ENCODE results near the gene OTUD3. TPM values are rescaled to one million over a fixed set of nuclear protein-coding genes. Genes with fewer than 3 reads are reported as not detected.
A peak's percentile ranks its signal among the peaks of the same experiment; 100 is the strongest.

OTUD3 gene
- polyA plus RNA-seq, 4 donors: 2.2 to 21.4 (median 3.1) TPM

DNA sequence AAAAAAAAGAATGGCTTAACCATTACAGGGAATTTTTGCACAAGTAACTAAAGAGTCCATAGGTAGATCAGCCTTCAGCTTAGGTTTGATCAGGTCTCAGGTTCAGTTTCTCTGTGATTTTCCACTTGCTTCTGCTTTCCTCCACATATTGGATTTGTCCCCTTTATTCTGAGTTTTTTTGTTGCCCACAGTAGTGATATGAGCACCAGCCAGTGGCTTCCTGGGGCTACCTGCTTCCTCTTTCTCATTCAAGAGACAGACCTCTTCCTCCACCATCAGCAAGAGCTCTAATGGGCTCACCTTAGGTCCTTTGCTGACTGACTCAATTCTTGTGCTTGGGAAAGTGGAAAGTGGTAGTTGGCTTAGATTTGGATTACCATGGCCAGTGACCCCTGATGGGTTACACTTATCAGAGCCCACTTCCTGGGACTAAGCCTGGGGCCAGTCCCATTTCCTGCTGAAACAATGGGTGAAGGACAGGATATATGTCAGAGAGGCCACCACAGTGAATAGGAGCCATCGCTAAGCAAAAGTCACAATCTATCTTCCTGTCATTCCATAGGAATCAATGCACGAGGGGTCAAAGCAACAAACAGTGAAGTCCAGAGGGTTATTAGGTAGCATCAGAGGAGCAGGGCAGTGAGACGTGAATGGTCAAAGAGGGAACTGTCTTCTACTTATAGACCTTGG, 54.0 kb downstream of the OTUD3 start:
- WGBS, 3 donors: 62 to 87% (median 82%) methylated on average over 3 of the region's 3 CpGs
- no peaks in the 10 kb centered on the region for H3K36me3 ChIP-seq (ENCODE audit: control insufficient read depth in 3 of 3, insufficient read depth in 2 of 3, low read depth in 1 of 3, low read length in 3 of 3)
- peaks cover under 1 to 18% of the 10 kb centered on the region in 2 donors for H3K9me3 ChIP-seq (ENCODE audit: control insufficient read depth in 2 of 2, insufficient read depth in 1 of 2, low read depth in 1 of 2, low read length in 1 of 2)
- no peak for DNase-seq
- FAIRE-seq: no peak
- H3K4me1 ChIP-seq (ENCODE audit: control insufficient read depth in 3 of 3, insufficient read depth in 2 of 3, low read depth in 1 of 3, low read length in 2 of 3): no peaks in the 10 kb centered on the region
- H3K27me3 ChIP-seq (ENCODE audit: control insufficient read depth in 3 of 3, insufficient read depth in 3 of 3, low read length in 3 of 3): peaks cover 0 to 3% (median 0%) of the 10 kb centered on the region in 3 donors
- no peak overlapping the region for H3K27ac ChIP-seq (ENCODE audit: low read depth in 1 of 3, low read length in 2 of 3)
- H3K4me3 ChIP-seq (ENCODE audit: low read depth in 1 of 3, low read length in 3 of 3): no peak overlapping the region

DNA sequence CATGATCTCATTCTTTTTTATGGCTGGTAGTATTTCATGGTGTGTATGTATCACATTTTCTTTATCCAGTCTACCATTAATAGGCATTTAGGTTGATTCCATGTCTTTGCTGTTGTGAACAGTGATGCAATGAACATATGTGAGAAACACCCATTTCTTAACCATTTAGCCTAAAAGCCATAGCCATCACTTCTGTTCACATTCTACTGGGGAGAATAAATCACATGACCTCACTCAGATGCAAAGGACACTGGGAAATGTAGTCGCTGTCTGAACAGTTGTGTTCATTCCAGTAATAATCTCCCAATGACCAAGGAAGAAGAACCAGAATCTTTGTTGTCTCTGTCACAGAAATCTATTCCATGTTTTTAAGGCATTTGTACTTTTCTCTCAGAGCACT, 56.3 kb downstream of the OTUD3 start:
- Histone ChIP-seq H3K36me3 (ENCODE audit: control insufficient read depth in 3 of 3, insufficient read depth in 2 of 3, low read depth in 1 of 3, low read length in 3 of 3) (no peaks in the 10 kb centered on the region), H3K9me3 (ENCODE audit: control insufficient read depth in 2 of 2, insufficient read depth in 1 of 2, low read depth in 1 of 2, low read length in 1 of 2) (no peaks in the 10 kb centered on the region), H3K4me1 (ENCODE audit: control insufficient read depth in 3 of 3, insufficient read depth in 2 of 3, low read depth in 1 of 3, low read length in 2 of 3) (no peaks in the 10 kb centered on the region), H3K27ac (ENCODE audit: low read depth in 1 of 3, low read length in 2 of 3) (no peak overlapping the region), H3K27me3 (ENCODE audit: control insufficient read depth in 3 of 3, insufficient read depth in 3 of 3, low read length in 3 of 3) (no peaks in the 10 kb centered on the region), H3K4me3 (ENCODE audit: low read depth in 1 of 3, low read length in 3 of 3) (no peak overlapping the region)
- FAIRE-seq (no peak), DNase-seq (no peak)
- 86 to 89% (median 86%) methylated on average over 1 of the region's 1 CpG for WGBS, 3 donors

DNA sequence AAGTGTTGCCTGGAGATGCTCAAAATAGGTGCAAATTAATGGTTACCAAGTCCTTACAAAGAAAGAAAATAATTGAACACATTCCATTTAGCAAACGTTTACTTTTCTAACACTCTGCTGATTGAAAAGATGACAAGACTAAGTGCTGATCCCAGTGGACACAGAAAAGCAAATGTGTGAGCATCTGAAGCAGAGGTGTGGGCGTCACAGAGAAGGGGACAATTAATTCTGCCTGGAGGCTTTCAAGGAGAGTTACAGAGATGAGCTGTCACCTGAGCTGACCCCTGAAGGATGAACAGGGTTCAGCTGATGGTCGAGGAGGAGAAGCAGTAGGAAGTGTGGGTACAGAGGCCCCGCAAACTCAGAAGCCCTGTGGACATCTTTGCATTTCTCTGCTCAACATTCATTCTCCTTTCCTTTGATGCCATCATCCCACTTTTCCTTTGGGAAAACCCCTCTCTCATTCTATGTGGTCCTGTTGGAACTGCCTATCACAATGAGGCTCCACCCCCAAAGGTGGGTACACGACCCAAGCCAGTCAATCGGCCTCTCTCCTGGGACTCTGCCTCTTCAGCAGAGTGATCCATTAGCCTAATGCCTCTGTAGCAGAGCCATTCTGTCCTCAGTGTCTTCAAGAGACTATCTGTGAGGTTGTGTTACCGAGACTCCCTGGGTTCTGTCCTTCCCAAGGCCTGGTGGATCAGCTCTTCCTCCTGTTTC, 58.5 kb downstream of the OTUD3 start:
- DNase-seq (no peak), FAIRE-seq (no peak)
- Histone ChIP-seq H3K4me3 (ENCODE audit: low read depth in 1 of 3, low read length in 3 of 3) (no peak overlapping the region), H3K27me3 (ENCODE audit: control insufficient read depth in 3 of 3, insufficient read depth in 3 of 3, low read length in 3 of 3) (no peaks in the 10 kb centered on the region), H3K27ac (ENCODE audit: low read depth in 1 of 3, low read length in 2 of 3) (no peak overlapping the region), H3K9me3 (ENCODE audit: control insufficient read depth in 2 of 2, insufficient read depth in 1 of 2, low read depth in 1 of 2, low read length in 1 of 2) (no peaks in the 10 kb centered on the region), H3K36me3 (ENCODE audit: control insufficient read depth in 3 of 3, insufficient read depth in 2 of 3, low read depth in 1 of 3, low read length in 3 of 3) (no peaks in the 10 kb centered on the region), H3K4me1 (ENCODE audit: control insufficient read depth in 3 of 3, insufficient read depth in 2 of 3, low read depth in 1 of 3, low read length in 2 of 3) (no peaks in the 10 kb centered on the region)
- WGBS, 3 donors: 67 to 74% (median 71%) methylated on average over 7 of the region's 7 CpGs

DNA sequence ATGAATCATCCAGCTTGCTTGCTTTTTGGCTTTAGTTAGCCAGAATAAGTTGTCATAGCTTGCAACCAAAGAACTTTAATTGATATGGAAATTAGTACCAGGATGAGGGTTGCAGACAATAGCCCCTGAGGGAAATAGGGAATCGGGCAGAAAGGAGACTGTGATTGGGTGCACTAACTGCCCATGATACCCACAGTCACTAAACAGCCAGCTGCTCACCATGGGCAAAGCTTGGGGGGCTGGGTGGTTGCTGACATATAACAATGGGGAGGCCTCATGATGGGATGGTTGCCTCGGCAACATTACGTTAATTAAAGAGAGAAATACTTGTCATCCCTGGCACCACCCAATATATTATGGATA, 59.0 kb downstream of the OTUD3 start:
- FAIRE-seq: no peak
- H3K36me3 ChIP-seq (ENCODE audit: control insufficient read depth in 3 of 3, insufficient read depth in 2 of 3, low read depth in 1 of 3, low read length in 3 of 3): no peaks in the 10 kb centered on the region
- no peak for DNase-seq
- no peaks in the 10 kb centered on the region for H3K4me1 ChIP-seq (ENCODE audit: control insufficient read depth in 3 of 3, insufficient read depth in 2 of 3, low read depth in 1 of 3, low read length in 2 of 3)
- H3K9me3 ChIP-seq (ENCODE audit: control insufficient read depth in 2 of 2, insufficient read depth in 1 of 2, low read depth in 1 of 2, low read length in 1 of 2): no peaks in the 10 kb centered on the region
- 95 to 97% (median 96%) methylated on average over 3 of the region's 3 CpGs for WGBS, 3 donors
- no peak overlapping the region for H3K4me3 ChIP-seq (ENCODE audit: low read depth in 1 of 3, low read length in 3 of 3)
- H3K27me3 ChIP-seq (ENCODE audit: control insufficient read depth in 3 of 3, insufficient read depth in 3 of 3, low read length in 3 of 3): no peaks in the 10 kb centered on the region
- no peak overlapping the region for H3K27ac ChIP-seq (ENCODE audit: low read depth in 1 of 3, low read length in 2 of 3)

DNA sequence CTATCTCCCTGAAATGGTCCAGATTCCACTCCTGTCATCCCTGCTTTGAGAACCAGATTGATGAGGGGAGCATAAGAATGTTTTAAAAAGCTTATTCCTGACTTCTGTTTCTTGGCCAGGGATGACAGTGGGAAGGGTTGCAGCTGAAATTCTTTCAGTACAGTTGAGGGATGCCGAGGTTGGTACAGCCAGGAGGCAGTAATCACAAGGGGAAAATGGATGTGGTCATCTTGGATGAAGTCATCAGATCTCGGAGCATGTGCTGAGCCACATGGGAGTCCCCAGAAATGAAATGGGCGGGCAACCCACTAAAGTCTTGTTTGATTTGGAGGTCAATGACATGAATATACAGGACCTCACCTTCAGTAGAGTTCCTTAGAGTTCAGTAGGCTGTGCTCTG, 59.9 kb downstream of the OTUD3 start:
- FAIRE-seq (no peak), DNase-seq (no peak)
- Histone ChIP-seq H3K9me3 (ENCODE audit: control insufficient read depth in 2 of 2, insufficient read depth in 1 of 2, low read depth in 1 of 2, low read length in 1 of 2) (no peaks in the 10 kb centered on the region), H3K27ac (ENCODE audit: low read depth in 1 of 3, low read length in 2 of 3) (no peak overlapping the region), H3K4me1 (ENCODE audit: control insufficient read depth in 3 of 3, insufficient read depth in 2 of 3, low read depth in 1 of 3, low read length in 2 of 3) (no peaks in the 10 kb centered on the region), H3K4me3 (ENCODE audit: low read depth in 1 of 3, low read length in 3 of 3) (no peak overlapping the region), H3K36me3 (ENCODE audit: control insufficient read depth in 3 of 3, insufficient read depth in 2 of 3, low read depth in 1 of 3, low read length in 3 of 3) (no peaks in the 10 kb centered on the region), H3K27me3 (ENCODE audit: control insufficient read depth in 3 of 3, insufficient read depth in 3 of 3, low read length in 3 of 3) (no peaks in the 10 kb centered on the region)
- 69 to 87% (median 73%) methylated on average over 3 of the region's 3 CpGs for WGBS, 3 donors

DNA sequence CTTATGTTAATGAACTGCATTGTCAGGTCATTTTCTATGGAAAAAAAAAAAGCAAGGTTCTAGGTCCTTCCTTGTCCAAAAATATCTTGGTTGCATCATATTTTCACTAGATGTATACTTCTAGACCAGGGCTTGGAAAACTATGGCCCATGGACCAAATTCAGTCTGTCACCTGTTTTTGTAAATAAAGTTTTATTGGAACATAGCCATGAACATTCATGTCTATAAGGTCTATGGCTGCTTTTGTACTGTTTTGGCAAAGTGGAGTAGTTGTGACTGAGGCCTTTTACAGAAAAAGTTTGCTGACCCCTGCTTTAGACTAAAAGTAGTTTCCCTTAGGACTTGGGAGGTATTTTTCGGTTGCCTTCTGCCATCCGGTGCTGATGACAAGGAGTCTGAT, 60.5 kb downstream of the OTUD3 start:
- no peaks in the 10 kb centered on the region for H3K4me1 ChIP-seq (ENCODE audit: control insufficient read depth in 3 of 3, insufficient read depth in 2 of 3, low read depth in 1 of 3, low read length in 2 of 3)
- no peak for FAIRE-seq
- 96 to 98% (median 98%) methylated on average over 2 of the region's 2 CpGs for WGBS, 3 donors
- no peak for DNase-seq
- no peak overlapping the region for H3K27ac ChIP-seq (ENCODE audit: low read depth in 1 of 3, low read length in 2 of 3)
- H3K9me3 ChIP-seq (ENCODE audit: control insufficient read depth in 2 of 2, insufficient read depth in 1 of 2, low read depth in 1 of 2, low read length in 1 of 2): no peaks in the 10 kb centered on the region
- H3K36me3 ChIP-seq (ENCODE audit: control insufficient read depth in 3 of 3, insufficient read depth in 2 of 3, low read depth in 1 of 3, low read length in 3 of 3): no peaks in the 10 kb centered on the region
- H3K27me3 ChIP-seq (ENCODE audit: control insufficient read depth in 3 of 3, insufficient read depth in 3 of 3, low read length in 3 of 3): no peaks in the 10 kb centered on the region
- no peak overlapping the region for H3K4me3 ChIP-seq (ENCODE audit: low read depth in 1 of 3, low read length in 3 of 3)

DNA sequence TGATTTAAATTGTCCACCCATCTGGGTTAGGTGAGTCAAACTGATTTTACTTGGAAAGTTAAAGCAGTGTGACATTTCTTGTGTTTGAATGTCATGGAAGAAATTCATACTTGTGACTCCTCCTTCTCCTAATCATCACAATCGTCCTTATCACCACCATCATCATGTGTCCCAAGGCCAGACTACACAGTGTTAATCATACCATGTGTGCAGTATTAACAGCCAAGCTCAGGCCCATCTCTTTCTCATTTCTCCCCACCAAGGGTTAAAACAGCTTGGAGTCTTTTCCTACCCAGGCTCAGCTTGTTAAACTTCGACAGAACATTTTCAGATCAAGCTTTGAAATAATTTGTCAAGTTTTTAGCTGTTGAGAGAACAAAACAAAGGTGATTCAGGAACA, 63.7 kb downstream of the OTUD3 start:
- FAIRE-seq: no peak
- DNase-seq: no peak
- Histone ChIP-seq H3K36me3 (ENCODE audit: control insufficient read depth in 3 of 3, insufficient read depth in 2 of 3, low read depth in 1 of 3, low read length in 3 of 3) (no peaks in the 10 kb centered on the region), H3K27ac (ENCODE audit: low read depth in 1 of 3, low read length in 2 of 3) (no peak overlapping the region), H3K4me1 (ENCODE audit: control insufficient read depth in 3 of 3, insufficient read depth in 2 of 3, low read depth in 1 of 3, low read length in 2 of 3) (no peaks in the 10 kb centered on the region), H3K27me3 (ENCODE audit: control insufficient read depth in 3 of 3, insufficient read depth in 3 of 3, low read length in 3 of 3) (no peaks in the 10 kb centered on the region), H3K4me3 (ENCODE audit: low read depth in 1 of 3, low read length in 3 of 3) (no peak overlapping the region), H3K9me3 (ENCODE audit: control insufficient read depth in 2 of 2, insufficient read depth in 1 of 2, low read depth in 1 of 2, low read length in 1 of 2) (no peaks in the 10 kb centered on the region)
- WGBS, 3 donors: 4 to 23% (median 12%) methylated on average over 2 of the region's 2 CpGs

DNA sequence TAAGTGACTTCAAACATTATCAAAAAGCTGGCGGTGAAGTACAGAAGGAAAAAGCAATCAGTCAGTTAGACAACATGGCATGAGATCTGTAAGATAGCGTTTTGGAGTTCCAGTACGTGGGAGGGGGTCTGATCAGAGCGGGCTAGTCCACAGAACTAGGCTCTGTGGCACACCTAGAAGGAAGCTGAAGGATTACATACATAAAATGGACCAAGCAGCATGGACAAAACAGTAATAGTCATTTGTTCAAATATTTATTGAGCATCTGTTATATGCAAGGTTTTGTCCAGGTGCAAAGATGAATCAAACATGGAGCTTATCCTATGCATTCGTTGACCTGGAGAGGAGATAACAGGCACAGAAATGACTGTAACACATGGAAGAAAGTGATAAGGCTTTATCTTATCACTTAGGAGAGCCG, 64.1 kb downstream of the OTUD3 start:
- H3K4me1 ChIP-seq (ENCODE audit: control insufficient read depth in 3 of 3, insufficient read depth in 2 of 3, low read depth in 1 of 3, low read length in 2 of 3): no peaks in the 10 kb centered on the region
- no peak overlapping the region for H3K4me3 ChIP-seq (ENCODE audit: low read depth in 1 of 3, low read length in 3 of 3)
- no peaks in the 10 kb centered on the region for H3K9me3 ChIP-seq (ENCODE audit: control insufficient read depth in 2 of 2, insufficient read depth in 1 of 2, low read depth in 1 of 2, low read length in 1 of 2)
- no peak overlapping the region for H3K27ac ChIP-seq (ENCODE audit: low read depth in 1 of 3, low read length in 2 of 3)
- no peaks in the 10 kb centered on the region for H3K27me3 ChIP-seq (ENCODE audit: control insufficient read depth in 3 of 3, insufficient read depth in 3 of 3, low read length in 3 of 3)
- WGBS, 3 donors: 10 to 32% (median 29%) methylated on average over 6 of the region's 6 CpGs
- no peak for FAIRE-seq
- DNase-seq: peak; percentile 10 to 18
- no peaks in the 10 kb centered on the region for H3K36me3 ChIP-seq (ENCODE audit: control insufficient read depth in 3 of 3, insufficient read depth in 2 of 3, low read depth in 1 of 3, low read length in 3 of 3)

DNA sequence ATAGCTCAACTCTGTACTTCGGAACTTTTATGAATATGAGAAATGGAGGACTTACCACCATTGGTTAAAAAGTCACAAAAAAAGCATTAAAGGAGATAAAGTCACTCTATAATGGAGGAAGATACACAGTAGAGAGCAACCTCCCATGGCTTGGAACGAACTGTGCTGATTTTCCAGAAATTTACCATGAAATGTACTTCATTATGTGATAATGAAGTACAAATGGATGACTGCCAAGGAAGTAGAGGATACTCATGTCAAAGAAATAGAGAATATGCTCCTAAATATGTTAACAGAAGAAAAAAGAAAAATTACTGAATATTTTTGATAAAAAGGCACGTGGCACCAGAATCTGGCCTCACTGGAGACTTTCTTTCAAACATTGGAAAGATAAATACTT, 64.8 kb downstream of the OTUD3 start:
- no peak overlapping the region for H3K27ac ChIP-seq (ENCODE audit: low read depth in 1 of 3, low read length in 2 of 3)
- H3K9me3 ChIP-seq (ENCODE audit: control insufficient read depth in 2 of 2, insufficient read depth in 1 of 2, low read depth in 1 of 2, low read length in 1 of 2): no peaks in the 10 kb centered on the region
- 65 to 68% (median 66%) methylated on average over 3 of the region's 3 CpGs for WGBS, 3 donors
- H3K4me1 ChIP-seq (ENCODE audit: control insufficient read depth in 3 of 3, insufficient read depth in 2 of 3, low read depth in 1 of 3, low read length in 2 of 3): no peaks in the 10 kb centered on the region
- no peak for DNase-seq
- no peak overlapping the region for H3K4me3 ChIP-seq (ENCODE audit: low read depth in 1 of 3, low read length in 3 of 3)
- no peaks in the 10 kb centered on the region for H3K27me3 ChIP-seq (ENCODE audit: control insufficient read depth in 3 of 3, insufficient read depth in 3 of 3, low read length in 3 of 3)
- FAIRE-seq: no peak
- no peaks in the 10 kb centered on the region for H3K36me3 ChIP-seq (ENCODE audit: control insufficient read depth in 3 of 3, insufficient read depth in 2 of 3, low read depth in 1 of 3, low read length in 3 of 3)

All from small intestine (tissue), 7 donors.